ENCODE data around the gene IL12RB2.
"Not testable (repeated sequence)": the region's sequence is repeated elsewhere in the genome, so short reads cannot be mapped to it uniquely, and the experiment has no call there.

IL12RB2 gene

GRCh38 chr1:67414574-67414973 lies 106.9 kb downstream of the IL12RB2 start:
- no peaks in the 10 kb centered on the region for H3K9me3 Mint-ChIP-seq
- H3K27ac Mint-ChIP-seq = no peak overlapping the region
- H3K4me3 Mint-ChIP-seq = no peak overlapping the region
- peaks cover 65% of the 10 kb centered on the region for H3K36me3 Mint-ChIP-seq (ENCODE audit: low read depth)
- no peaks in the 10 kb centered on the region for H3K27me3 Mint-ChIP-seq (ENCODE audit: low read depth)
- peaks cover 26% of the 10 kb centered on the region for H3K4me1 Mint-ChIP-seq (ENCODE audit: low read depth)

- H3K27ac Mint-ChIP-seq = no peak overlapping the region
- no peaks in the 10 kb centered on the region for H3K27me3 Mint-ChIP-seq (ENCODE audit: low read depth)
These were observed 107.4 kb downstream of the IL12RB2 start for GRCh38 chr1:67415041-67415440.

GRCh38 chr1:67417733-67418132 lies 110.1 kb downstream of the IL12RB2 start:
- not testable (repeated sequence) for H3K27ac Mint-ChIP-seq; H3K9me3 Mint-ChIP-seq; H3K4me3 Mint-ChIP-seq; H3K27me3 Mint-ChIP-seq (ENCODE audit: low read depth)
- Mint-ChIP-seq H3K36me3 (ENCODE audit: low read depth) (peaks cover 70% of the 10 kb centered on the region), H3K4me1 (ENCODE audit: low read depth) (peaks cover 40% of the 10 kb centered on the region)

More at GRCh38 chr1:67415041-67415440, 107.4 kb downstream of the IL12RB2 start:
- Mint-ChIP-seq H3K9me3 (no peaks in the 10 kb centered on the region), H3K36me3 (ENCODE audit: low read depth) (peaks cover 66% of the 10 kb centered on the region), H3K4me1 (ENCODE audit: low read depth) (peaks cover 29% of the 10 kb centered on the region), H3K4me3 (no peak overlapping the region)

GRCh38 chr1:67418839-67419586 lies 111.3 kb downstream of the IL12RB2 start:
- H3K36me3 Mint-ChIP-seq (ENCODE audit: low read depth) = peaks cover 70% of the 10 kb centered on the region
- H3K27ac Mint-ChIP-seq = peak overlapping the region; percentile 46
- no peaks in the 10 kb centered on the region for H3K9me3 Mint-ChIP-seq
- no peaks in the 10 kb centered on the region for H3K27me3 Mint-ChIP-seq (ENCODE audit: low read depth)
- peaks cover 44% of the 10 kb centered on the region for H3K4me1 Mint-ChIP-seq (ENCODE audit: low read depth)
- H3K4me3 Mint-ChIP-seq = no peak overlapping the region

GRCh38 chr1:67420835-67421492 lies 113.3 kb downstream of the IL12RB2 start:
- Mint-ChIP-seq H3K4me3 (no peak overlapping the region), H3K4me1 (ENCODE audit: low read depth) (peaks cover 52% of the 10 kb centered on the region), H3K9me3 (no peaks in the 10 kb centered on the region), H3K27ac (peak overlapping the region; percentile 13), H3K36me3 (ENCODE audit: low read depth) (peaks cover 69% of the 10 kb centered on the region), H3K27me3 (ENCODE audit: low read depth) (no peaks in the 10 kb centered on the region)

GRCh38 chr1:67427465-67427864 lies 119.8 kb downstream of the IL12RB2 start:
- Mint-ChIP-seq H3K9me3 (no peaks in the 10 kb centered on the region), H3K4me3 (peak overlapping the region; percentile 90), H3K27me3 (ENCODE audit: low read depth) (no peaks in the 10 kb centered on the region), H3K4me1 (ENCODE audit: low read depth) (peaks cover 49% of the 10 kb centered on the region), H3K27ac (peak overlapping the region; percentile 56), H3K36me3 (ENCODE audit: low read depth) (peaks cover 57% of the 10 kb centered on the region)

- Mint-ChIP-seq H3K36me3 (ENCODE audit: low read depth) (peaks cover 53% of the 10 kb centered on the region), H3K27ac (no peak overlapping the region), H3K9me3 (no peaks in the 10 kb centered on the region), H3K27me3 (ENCODE audit: low read depth) (no peaks in the 10 kb centered on the region), H3K4me1 (ENCODE audit: low read depth) (peaks cover 50% of the 10 kb centered on the region), H3K4me3 (peak overlapping the region; percentile 90)
These were observed 120.3 kb downstream of the IL12RB2 start for GRCh38 chr1:67427947-67428346.

GRCh38 chr1:67429011-67429527 lies 121.4 kb downstream of the IL12RB2 start:
- peak overlapping the region; percentile 90 for H3K4me3 Mint-ChIP-seq
- H3K9me3 Mint-ChIP-seq = no peaks in the 10 kb centered on the region
- no peaks in the 10 kb centered on the region for H3K27me3 Mint-ChIP-seq (ENCODE audit: low read depth)
- peaks cover 46% of the 10 kb centered on the region for H3K36me3 Mint-ChIP-seq (ENCODE audit: low read depth)
- H3K27ac Mint-ChIP-seq = peak overlapping the region; percentile 94
- H3K4me1 Mint-ChIP-seq (ENCODE audit: low read depth) = peaks cover 53% of the 10 kb centered on the region

- H3K36me3 Mint-ChIP-seq (ENCODE audit: low read depth) = peaks cover 42% of the 10 kb centered on the region
- H3K4me1 Mint-ChIP-seq (ENCODE audit: low read depth) = peaks cover 51% of the 10 kb centered on the region
- H3K9me3 Mint-ChIP-seq = no peaks in the 10 kb centered on the region
- H3K27me3 Mint-ChIP-seq (ENCODE audit: low read depth) = no peaks in the 10 kb centered on the region
- peak overlapping the region; percentile 90 for H3K4me3 Mint-ChIP-seq
- peak overlapping the region; percentile 94 for H3K27ac Mint-ChIP-seq
These were observed 122.1 kb downstream of the IL12RB2 start for GRCh38 chr1:67429528-67430357.

- peak within 1 kb of the TSS; percentile 90 for H3K4me3 Mint-ChIP-seq
- peaks cover 45% of the 10 kb centered on the region for H3K4me1 Mint-ChIP-seq (ENCODE audit: low read depth)
- H3K9me3 Mint-ChIP-seq = no peaks in the 10 kb centered on the region
- H3K27me3 Mint-ChIP-seq (ENCODE audit: low read depth) = no peaks in the 10 kb centered on the region
- peaks cover 35% of the 10 kb centered on the region for H3K36me3 Mint-ChIP-seq (ENCODE audit: low read depth)
- peak within 1 kb of the TSS; percentile 94 for H3K27ac Mint-ChIP-seq
These were observed 122.9 kb downstream of the IL12RB2 start, which contains the start of gene SERBP1 for GRCh38 chr1:67430358-67431155. Gene SERBP1 (minus strand): TSS chr1:67430402. CDS start chr1:67430300, 102 bp downstream.

GRCh38 chr1:67431156-67431765 lies 123.6 kb downstream of the IL12RB2 start:
- H3K36me3 Mint-ChIP-seq (ENCODE audit: low read depth) = peaks cover 28% of the 10 kb centered on the region
- peak overlapping the region; percentile 94 for H3K27ac Mint-ChIP-seq
- no peaks in the 10 kb centered on the region for H3K27me3 Mint-ChIP-seq (ENCODE audit: low read depth)
- H3K9me3 Mint-ChIP-seq = no peaks in the 10 kb centered on the region
- peaks cover 38% of the 10 kb centered on the region for H3K4me1 Mint-ChIP-seq (ENCODE audit: low read depth)
- peak overlapping the region; percentile 90 for H3K4me3 Mint-ChIP-seq

GRCh38 chr1:67431869-67432578 lies 124.4 kb downstream of the IL12RB2 start:
- H3K36me3 Mint-ChIP-seq (ENCODE audit: low read depth) = peaks cover 24% of the 10 kb centered on the region
- H3K27ac Mint-ChIP-seq = peak overlapping the region; percentile 94
- no peaks in the 10 kb centered on the region for H3K9me3 Mint-ChIP-seq
- peaks cover 35% of the 10 kb centered on the region for H3K4me1 Mint-ChIP-seq (ENCODE audit: low read depth)
- no peaks in the 10 kb centered on the region for H3K27me3 Mint-ChIP-seq (ENCODE audit: low read depth)
- H3K4me3 Mint-ChIP-seq = peak overlapping the region; percentile 80

GRCh38 chr1:67432745-67433144 lies 125.1 kb downstream of the IL12RB2 start:
- Mint-ChIP-seq H3K36me3 (ENCODE audit: low read depth) (peaks cover 18% of the 10 kb centered on the region), H3K27me3 (ENCODE audit: low read depth) (no peaks in the 10 kb centered on the region), H3K27ac (no peak overlapping the region), H3K4me1 (ENCODE audit: low read depth) (peaks cover 27% of the 10 kb centered on the region), H3K9me3 (no peaks in the 10 kb centered on the region), H3K4me3 (no peak overlapping the region)
